H9 (cell line): ENCODE results near the gene ALX4. TPM values are rescaled to one million over a fixed set of nuclear protein-coding genes. Genes with fewer than 3 reads are reported as not detected.

Source experiments
- DNase-seq: peaks from one replicate; pipeline ENCODE4 v3.0.0-alpha.2; 2017
- H2AFZ ChIP-seq: one replicate; pipeline ENCODE4 v1.6.1; 2013; ENCODE audit warnings: mild to moderate bottlenecking, low read length, control low read depth, moderate library complexity
- H2AK5ac ChIP-seq: 2 replicates; pipeline ENCODE4 v1.6.1; 2013; ENCODE audit warnings: low read length, control low read depth, mixed read lengths; ENCODE audit not compliant: insufficient read length
- H2BK120ac ChIP-seq: one replicate; pipeline ENCODE4 v1.6.1; 2013; ENCODE audit warnings: low read depth, mild to moderate bottlenecking, low read length, control low read depth, inconsistent platforms; ENCODE audit not compliant: poor library complexity, severe bottlenecking
- H2BK12ac ChIP-seq: 2 replicates; pipeline ENCODE4 v1.6.1; 2013; ENCODE audit warnings: low read length, control low read depth, mixed read lengths, low read depth; ENCODE audit not compliant: insufficient read length
- H2BK15ac ChIP-seq: 2 replicates; pipeline ENCODE4 v1.6.1; 2013; ENCODE audit warnings: low read depth, low read length, control low read depth
- H2BK20ac ChIP-seq: one replicate; pipeline ENCODE4 v1.6.1; 2013; ENCODE audit warnings: low read depth, mild to moderate bottlenecking, low read length, control low read depth, inconsistent platforms; ENCODE audit not compliant: poor library complexity, severe bottlenecking
- H2BK5ac ChIP-seq: 2 replicates; pipeline ENCODE4 v1.6.1; 2013; ENCODE audit warnings: low read length, control low read depth, mixed read lengths; ENCODE audit not compliant: insufficient read length
- H3K14ac ChIP-seq: 2 replicates; pipeline ENCODE4 v1.6.1; 2013; ENCODE audit warnings: low read length, control low read depth; ENCODE audit not compliant: insufficient read depth
- H3K18ac ChIP-seq: 2 replicates; pipeline ENCODE4 v1.6.1; 2013; ENCODE audit warnings: low read depth, mild to moderate bottlenecking, mixed read lengths, low read length, control low read depth; ENCODE audit not compliant: insufficient read length
- H3K23ac ChIP-seq: 2 replicates; pipeline ENCODE4 v1.6.1; 2013; ENCODE audit warnings: low read length, control low read depth, mixed read lengths, low read depth; ENCODE audit not compliant: insufficient read length
- H3K23me2 ChIP-seq: 2 replicates; pipeline ENCODE4 v1.6.1; 2013; ENCODE audit warnings: low read depth, mild to moderate bottlenecking, mixed read lengths, low read length, control low read depth; ENCODE audit not compliant: insufficient read length, poor library complexity, severe bottlenecking
- H3K27ac ChIP-seq: 2 replicates; pipeline ENCODE4 v1.5.1; 2013; ENCODE audit warnings: low read length, control low read depth, mixed read lengths, low read depth; ENCODE audit not compliant: insufficient read length
- H3K27me3 ChIP-seq: 2 replicates; pipeline ENCODE4 v1.6.1; 2013; ENCODE audit warnings: low read length, control low read depth, inconsistent platforms; ENCODE audit not compliant: insufficient read depth
- H3K4ac ChIP-seq: 2 replicates; pipeline ENCODE4 v1.6.1; 2013; ENCODE audit warnings: low read depth, mild to moderate bottlenecking, control low read depth, inconsistent platforms, low read length, moderate library complexity
- H3K4me1 ChIP-seq: 2 replicates; pipeline ENCODE4 v1.6.1; 2013; ENCODE audit warnings: low read length, control low read depth, inconsistent platforms; ENCODE audit not compliant: insufficient read depth
- H3K4me2 ChIP-seq: 2 replicates; pipeline ENCODE4 v1.6.1; 2013; ENCODE audit warnings: low read length, control low read depth, mixed read lengths; ENCODE audit not compliant: insufficient read length, insufficient read depth
- H3K56ac ChIP-seq: 2 replicates; pipeline ENCODE4 v1.6.1; 2013; ENCODE audit warnings: low read depth, mild to moderate bottlenecking, mixed read lengths, low read length, control low read depth; ENCODE audit not compliant: insufficient read length
- H3K79me1 ChIP-seq: 2 replicates; pipeline ENCODE4 v1.6.1; 2013; ENCODE audit warnings: low read depth, mild to moderate bottlenecking, moderate library complexity, low read length, control low read depth, inconsistent platforms; ENCODE audit not compliant: insufficient read depth, poor library complexity, severe bottlenecking
- H3K79me2 ChIP-seq: 2 replicates; pipeline ENCODE4 v1.6.1; 2013; ENCODE audit warnings: low read length, control low read depth, inconsistent platforms; ENCODE audit not compliant: insufficient read depth
- H3K9ac ChIP-seq: 2 replicates; pipeline ENCODE4 v1.6.1; 2013; ENCODE audit warnings: low read length, control low read depth, mixed read lengths; ENCODE audit not compliant: insufficient read length; ENCODE audit errors: extremely low read depth
- H3K9me3 ChIP-seq: one replicate; pipeline ENCODE4 v1.6.1; 2013; ENCODE audit warnings: low read depth, low read length, inconsistent platforms; ENCODE audit not compliant: control insufficient read depth
- H3T11ph ChIP-seq: one replicate; pipeline ENCODE4 v1.6.1; 2013; ENCODE audit warnings: mild to moderate bottlenecking, low read length, control low read depth, inconsistent platforms
- H4K20me1 ChIP-seq: one replicate; pipeline ENCODE4 v1.6.1; 2013; ENCODE audit not compliant: control insufficient read depth, insufficient read length, insufficient read depth
- H4K5ac ChIP-seq: 2 replicates; pipeline ENCODE4 v1.6.1; 2013; ENCODE audit warnings: low read depth, mild to moderate bottlenecking, mixed read lengths, low read length, control low read depth; ENCODE audit not compliant: insufficient read length
- H4K8ac ChIP-seq: replicated peaks from 2 replicates; pipeline ENCODE4 v1.6.1; 2013; ENCODE audit warnings: low read length, control low read depth, mixed read lengths, low read depth; ENCODE audit not compliant: insufficient read length
- H4K91ac ChIP-seq: 2 replicates; pipeline ENCODE4 v1.6.1; 2013; ENCODE audit warnings: low read depth, mild to moderate bottlenecking, moderate library complexity, mixed read lengths, low read length, control low read depth; ENCODE audit not compliant: insufficient read length
- H3K27ac Mint-ChIP-seq, 3 experiments: 2 replicates in 2 of 3; 3 replicates in 1 of 3; pipeline ENCODE4 v1.8.0; 2020 to 2021; ENCODE audit warnings: mixed read lengths in 3 of 3, mild to moderate bottlenecking in 1 of 3, moderate library complexity in 1 of 3
- H3K27me3 Mint-ChIP-seq: 2 replicates; pipeline ENCODE4 v1.8.0; 2021; ENCODE audit warnings: low read depth, mild to moderate bottlenecking, moderate library complexity, mixed read lengths
- H3K36me3 Mint-ChIP-seq, 3 experiments: 2 replicates in 2 of 3; 3 replicates in 1 of 3; pipeline ENCODE4 v1.8.0; 2020 to 2021; ENCODE audit warnings: low read depth in 3 of 3, mixed read lengths in 3 of 3; ENCODE audit not compliant: insufficient read depth in 1 of 3
- H3K4me1 Mint-ChIP-seq, 2 experiments: 2 replicates each; pipeline ENCODE4 v1.8.0; 2020; ENCODE audit warnings: mixed read lengths in 2 of 2
- H3K4me3 Mint-ChIP-seq, 2 experiments: 2 replicates in 1 of 2; 3 replicates in 1 of 2; pipeline ENCODE4 v1.8.0; 2020 to 2021; ENCODE audit warnings: mild to moderate bottlenecking in 2 of 2, mixed read lengths in 2 of 2, moderate library complexity in 1 of 2
- H3K9me3 Mint-ChIP-seq, 2 experiments: 2 replicates in 1 of 2; 3 replicates in 1 of 2; pipeline ENCODE4 v1.8.0; 2020; ENCODE audit warnings: mild to moderate bottlenecking in 2 of 2, mixed read lengths in 2 of 2, moderate library complexity in 1 of 2
- CTCF ChIP-seq: fragments of 200-600 bp; sonication (generic); conservative IDR thresholded peaks from 3 replicates; pipeline ENCODE4 v1.8.0; 2021; ENCODE audit warnings: antibody characterized with exemption, mild to moderate bottlenecking
- WGBS: extraction: QIAGEN DNeasy Blood & Tissue Kit; methylation state at CpG from one replicate; pipeline ENCODE4 v1.1.7; 2013; ENCODE audit warnings: missing lambda C conversion rate, low lambda C conversion rate, mixed read lengths; ENCODE audit not compliant: insufficient read length; ENCODE audit errors: extremely low coverage; 5-methylcytosine and 5-hydroxymethylcytosine counted together
- total RNA-seq: library from RNA; stranded (reverse); gene quantifications from 2 replicates; pipeline ENCODE4 v1.2.1, GENCODE V29; 2021

The ALX4 gene
- total RNA-seq, 1 experiment from 2014 or later, result not detected

- H3K4ac ChIP-seq, result no peak overlapping the region
- no peaks in the 10 kb centered on the region for H3K27me3 ChIP-seq
- no peak overlapping the region for H3K56ac ChIP-seq
- no peaks in the 10 kb centered on the region for H3K23me2 ChIP-seq
- H3K4me2 ChIP-seq, result no peak overlapping the region
- no peaks in the 10 kb centered on the region for H3K79me2 ChIP-seq
- no peak overlapping the region for H3K18ac ChIP-seq
- H4K20me1 ChIP-seq, result no peaks in the 10 kb centered on the region
- H2BK5ac ChIP-seq, result no peak overlapping the region
- H4K91ac ChIP-seq, result no peak overlapping the region
- no peak overlapping the region for H3K23ac ChIP-seq
- Mint-ChIP-seq H3K36me3 (peaks cover 0 to 2% (median 0%) of the 10 kb centered on the region in 3 experiments; a peak in 1 of 7 replicates), H3K27ac (peak overlapping the region in 1 of 3 experiments; percentile 32; a peak in 1 of 7 replicates), H3K4me3 (no peak overlapping the region), H3K9me3 (no peaks in the 10 kb centered on the region), H3K27me3 (no peaks in the 10 kb centered on the region), H3K4me1 (no peaks in the 10 kb centered on the region)
- no peak overlapping the region for H3K9ac ChIP-seq
- no peak for DNase-seq
- H2BK20ac ChIP-seq, result no peak overlapping the region
- no CpG with 5 or more reads among the region's 4 CpGs for WGBS
- no peak overlapping the region for H2BK12ac ChIP-seq
- no peak overlapping the region for H3T11ph ChIP-seq
- TF ChIP-seq CTCF, result no peak
- no peak overlapping the region for H2BK15ac ChIP-seq
- no peak overlapping the region for H2BK120ac ChIP-seq
- H2AFZ ChIP-seq, result no peak overlapping the region
- H4K5ac ChIP-seq, result no peak overlapping the region
- no peaks in the 10 kb centered on the region for H3K9me3 ChIP-seq
- H3K4me1 ChIP-seq, result no peaks in the 10 kb centered on the region
- no peaks in the 10 kb centered on the region for H3K79me1 ChIP-seq
- H2AK5ac ChIP-seq, result no peak overlapping the region
- H4K8ac ChIP-seq, result no peak overlapping the region
- no peak overlapping the region for H3K27ac ChIP-seq
- no peak overlapping the region for H3K14ac ChIP-seq
These were observed 80.8 kb downstream of the ALX4 start for GRCh38 chr11:44229098-44229497.
